ENCODE data around the gene NTM. TPM values are rescaled to one million over a fixed set of nuclear protein-coding genes. Genes with fewer than 3 reads are reported as not detected.

The NTM gene
- total and polyA plus RNA-seq, 2 of the 8 experiments (the other 6 are each of a cell fraction or from before 2014, with no cell fraction given), result 13.4 to 20.0 TPM

GRCh38 chr11:131488238-131488637, 117.8 kb downstream of the NTM start:
- Histone ChIP-seq H2BK20ac (ENCODE audit: low read length) (no peak overlapping the region), H2BK15ac (ENCODE audit: low read length) (no peak overlapping the region), H3K4me1 (replicated peaks in 1 of 4; ENCODE audit: control insufficient read depth in 3 of 4, insufficient read depth in 4 of 4, low read length in 3 of 4) (peaks cover 0 to 3% (median 1%) of the 10 kb centered on the region in 4 experiments; a peak in 4 of 7 replicates), H2BK12ac (ENCODE audit: low read depth, low read length) (no peak overlapping the region), H3K79me1 (ENCODE audit: low read depth, low read length) (no peaks in the 10 kb centered on the region), H4K8ac (ENCODE audit: extremely low read depth, insufficient read depth, low read length) (no peak overlapping the region), H2AK5ac (ENCODE audit: low read depth, low read length) (no peak overlapping the region), H2BK5ac (ENCODE audit: low read depth, low read length) (no peak overlapping the region), H3K36me3 (ENCODE audit: control insufficient read depth in 2 of 4, insufficient read depth in 4 of 4, low read length in 3 of 4) (no peaks in the 10 kb centered on the region), H3K9ac (replicated peaks in 1 of 4; ENCODE audit: extremely low read depth in 1 of 4, low read depth in 3 of 4, low read length in 3 of 4) (no peak overlapping the region), H4K20me1 (replicated peaks in 1 of 2; ENCODE audit: control insufficient read depth in 1 of 2, insufficient read depth in 2 of 2, low read length in 2 of 2) (no peaks in the 10 kb centered on the region), H3K4ac (replicated peaks; ENCODE audit: insufficient read length, low read depth, low read length) (no peak overlapping the region), H3K27ac (ENCODE audit: low read depth, low read length) (no peak overlapping the region), H3K14ac (ENCODE audit: insufficient read length) (no peak overlapping the region), H2BK120ac (replicated peaks; ENCODE audit: low read depth, low read length) (no peak overlapping the region), H4K91ac (replicated peaks; ENCODE audit: insufficient read length, low read length) (no peak overlapping the region), H3K4me2 (ENCODE audit: insufficient read depth in 1 of 2, low read depth in 2 of 2, low read length in 2 of 2) (no peak overlapping the region), H3K18ac (ENCODE audit: extremely low read depth, low read length) (no peak overlapping the region), H3K27me3 (replicated peaks in 1 of 4; ENCODE audit: control insufficient read depth in 3 of 4, extremely low read depth in 1 of 4, insufficient read depth in 3 of 4, low read length in 3 of 4) (no peaks in the 10 kb centered on the region), H3K56ac (replicated peaks; ENCODE audit: insufficient read length, low read depth, low read length) (no peak overlapping the region), H2AFZ (ENCODE audit: low read length) (no peak overlapping the region), H3K4me3 (ENCODE audit: extremely low read depth in 1 of 4, insufficient read depth in 2 of 4, low read depth in 3 of 4, low read length in 4 of 4) (no peak overlapping the region), H3K79me2 (ENCODE audit: control insufficient read depth in 1 of 2, insufficient read depth in 2 of 2, low read length in 2 of 2) (no peaks in the 10 kb centered on the region), H3K9me3 (ENCODE audit: insufficient read depth in 2 of 2, low read depth in 1 of 2, low read length in 1 of 2) (no peaks in the 10 kb centered on the region), H4K5ac (ENCODE audit: insufficient read length, low read depth, low read length) (no peak overlapping the region), H3K23me2 (ENCODE audit: low read depth, low read length) (no peaks in the 10 kb centered on the region), H3K23ac (ENCODE audit: insufficient read length) (no peak overlapping the region)
- POLR2A ChIA-PET (ENCODE audit: partially characterized antibody), result interaction anchor here (1.0 to 1.2 kb wide), 2 partner anchors 10 to 15 kb away, joined by 3 read pairs; no protein-coding TSS in a partner anchor
- 88% methylated on average over 4 of the region's 4 CpGs; no CpG with 5 or more reads in 1 of the 2 experiments for WGBS, 2 experiments (ENCODE audit: extremely low coverage in 1 of 2, insufficient coverage in 1 of 2, insufficient read length in 1 of 2, insufficient replicate concordance in 2 of 2, low coverage in 1 of 2, low lambda C conversion rate in 2 of 2, missing lambda C conversion rate in 1 of 2)
- CTCF ChIA-PET (ENCODE audit: partially characterized antibody), result interaction anchor here (1.1 to 3.4 kb wide), 4 partner anchors 10 to 22 kb away, joined by 3 to 12 read pairs (median 6); no protein-coding TSS in a partner anchor
- DNase-seq (ENCODE audit: low read depth in 1 of 2, low spot score in 2 of 2) (no peak), FAIRE-seq (no peak)
- TF ChIP-seq KDM4A (IDR thresholded peaks at IDR 0.05; ENCODE audit: low read depth, low read length, severe bottlenecking), result no peak
- no peak for TF ChIP-seq MAX (IDR thresholded peaks at IDR 0.05)
- no peak for TF ChIP-seq KDM5A (IDR thresholded peaks at IDR 0.05; ENCODE audit: low read length)
- no peak for TF ChIP-seq CBX5 (IDR thresholded peaks at IDR 0.05; ENCODE audit: low read depth, low read length)
- TF ChIP-seq SIRT6 (IDR thresholded peaks at IDR 0.05; ENCODE audit: low read length), result no peak
- no peak for TF ChIP-seq TBP (IDR thresholded peaks at IDR 0.05; ENCODE audit: low read depth, low read length)
- TF ChIP-seq NANOG (IDR thresholded peaks at IDR 0.05; ENCODE audit: insufficient read depth, low read depth, low read length, poor library complexity, severe bottlenecking), result no peak
- no peak for TF ChIP-seq CHD1 (IDR thresholded peaks at IDR 0.05; ENCODE audit: low read depth, low read length)
- TF ChIP-seq E2F6 (IDR thresholded peaks at IDR 0.05), result no peak
- TF ChIP-seq TCF12 (IDR thresholded peaks at IDR 0.05; ENCODE audit: low read depth, low read length), result no peak
- TF ChIP-seq SAP30 (IDR thresholded peaks at IDR 0.05; ENCODE audit: insufficient read depth, insufficient replicate concordance, low read length), result no peak
